Spinal cord (tissue), 10 donors: ENCODE results near the gene LIN37. TPM values are rescaled to one million over a fixed set of nuclear protein-coding genes. Genes with fewer than 3 reads are reported as not detected.

Experiments
- DNase-seq, 6 donors: peaks; one replicate each; pipeline versions ENCODE4 v3.0.0 to v3.0.0-alpha.2; 2013 to 2015; ENCODE audit warnings: low spot score in 6 of 6, low read depth in 4 of 6
- H3K27ac ChIP-seq: one replicate; pipeline ENCODE4 v1.5.1; 2013; ENCODE audit warnings: low read depth, low read length, control low read depth
- H3K27me3 ChIP-seq: one replicate; pipeline ENCODE4 v1.6.1; 2013; ENCODE audit warnings: low read length; ENCODE audit not compliant: control insufficient read depth, insufficient read depth
- H3K36me3 ChIP-seq: one replicate; pipeline ENCODE4 v1.6.1; 2013; ENCODE audit warnings: low read length; ENCODE audit not compliant: control insufficient read depth, insufficient read depth
- H3K4me1 ChIP-seq: one replicate; pipeline ENCODE4 v1.6.1; 2013; ENCODE audit warnings: low read length; ENCODE audit not compliant: control insufficient read depth, insufficient read depth
- H3K4me3 ChIP-seq: one replicate; pipeline ENCODE4 v1.5.1; 2013; ENCODE audit warnings: low read depth, low read length, control low read depth
- H3K9me3 ChIP-seq: one replicate; pipeline ENCODE4 v1.6.1; 2013; ENCODE audit warnings: low read length; ENCODE audit not compliant: control insufficient read depth, insufficient read depth
- WGBS: methylation state at CpG from one replicate; pipeline ENCODE4 v1.1.5; 2013; ENCODE audit warnings: missing lambda C conversion rate; ENCODE audit not compliant: insufficient coverage; 5-methylcytosine and 5-hydroxymethylcytosine counted together
- polyA plus RNA-seq, 2 donors: library from polyadenylated mRNA; unstranded; fragments of 120-200 nt; gene quantifications; one replicate each; pipeline ENCODE4 v1.2.1, GENCODE V29; 2013; ENCODE audit not compliant: insufficient read length in 2 of 2
- total RNA-seq, 2 donors: library from RNA; depleted of rRNA in 1 of 2; stranded (reverse); fragments of 120-200 nt in 1 of 2; fragments of >200 nt in 1 of 2; gene quantifications; one replicate each; pipeline versions ENCODE4 v1.2.3 to v1.2.4, GENCODE V29; 2013 to 2014
- donor health status: healthy.

The LIN37 gene
- total and polyA plus RNA-seq, 4 donors, result 5.1 to 18.3 (median 16.7) TPM

DNA sequence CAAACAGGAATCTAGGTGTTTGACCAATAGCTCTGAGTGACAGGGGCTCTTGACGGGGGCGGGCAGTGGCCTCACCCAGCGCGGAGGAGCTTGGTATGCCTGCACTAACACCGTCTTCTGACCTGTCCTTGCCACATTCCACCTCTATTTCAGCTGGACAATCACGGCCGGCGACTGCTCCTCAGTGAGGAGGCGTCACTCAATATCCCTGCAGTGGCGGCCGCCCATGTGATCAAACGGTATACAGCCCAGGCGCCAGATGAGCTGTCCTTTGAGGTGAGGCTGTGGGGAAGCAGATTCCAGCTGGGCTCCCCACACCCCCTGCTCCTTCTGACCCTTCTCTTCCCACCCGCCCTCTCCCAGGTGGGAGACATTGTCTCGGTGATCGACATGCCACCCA, 31.7 kb downstream of the LIN37 start:
- Histone ChIP-seq H3K36me3 (peaks cover 78% of the 10 kb centered on the region), H3K9me3 (no peaks in the 10 kb centered on the region), H3K4me3 (no peak overlapping the region), H3K27me3 (no peaks in the 10 kb centered on the region), H3K4me1 (peaks cover 32% of the 10 kb centered on the region), H3K27ac (no peak overlapping the region)
- WGBS, result 88% methylated on average over 14 of the region's 16 CpGs
- no peak for DNase-seq

DNA sequence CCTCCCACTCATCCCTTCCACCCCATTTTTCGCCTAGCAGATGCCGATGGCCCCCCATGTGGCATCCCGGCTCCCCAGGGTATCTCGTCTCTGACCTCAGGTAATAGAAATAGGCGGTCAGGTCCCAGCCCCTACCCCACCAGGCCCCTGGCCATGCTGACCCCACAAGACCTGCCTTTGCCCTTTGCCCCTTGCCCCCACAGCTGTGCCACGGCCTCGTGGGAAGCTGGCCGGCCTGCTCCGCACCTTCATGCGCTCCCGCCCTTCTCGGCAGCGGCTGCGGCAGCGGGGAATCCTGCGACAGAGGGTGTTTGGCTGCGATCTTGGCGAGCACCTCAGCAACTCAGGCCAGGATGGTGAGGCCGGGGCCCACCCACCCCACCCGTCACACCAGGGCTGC, 32.3 kb downstream of the LIN37 start:
- Histone ChIP-seq H3K36me3 (peaks cover 85% of the 10 kb centered on the region), H3K27ac (no peak overlapping the region), H3K4me1 (peaks cover 31% of the 10 kb centered on the region), H3K27me3 (no peaks in the 10 kb centered on the region), H3K4me3 (no peak overlapping the region), H3K9me3 (no peaks in the 10 kb centered on the region)
- WGBS, result 95% methylated on average over 18 of the region's 20 CpGs
- DNase-seq, result no peak

GRCh38 chr19:35781650-35782049, 33.3 kb downstream of the LIN37 start:
- Histone ChIP-seq H3K4me1 (peaks cover 25% of the 10 kb centered on the region), H3K36me3 (peaks cover 94% of the 10 kb centered on the region), H3K27me3 (no peaks in the 10 kb centered on the region), H3K27ac (no peak overlapping the region), H3K9me3 (no peaks in the 10 kb centered on the region), H3K4me3 (no peak overlapping the region)
- no peak for DNase-seq
- 56% methylated on average over 9 of the region's 9 CpGs for WGBS

DNA sequence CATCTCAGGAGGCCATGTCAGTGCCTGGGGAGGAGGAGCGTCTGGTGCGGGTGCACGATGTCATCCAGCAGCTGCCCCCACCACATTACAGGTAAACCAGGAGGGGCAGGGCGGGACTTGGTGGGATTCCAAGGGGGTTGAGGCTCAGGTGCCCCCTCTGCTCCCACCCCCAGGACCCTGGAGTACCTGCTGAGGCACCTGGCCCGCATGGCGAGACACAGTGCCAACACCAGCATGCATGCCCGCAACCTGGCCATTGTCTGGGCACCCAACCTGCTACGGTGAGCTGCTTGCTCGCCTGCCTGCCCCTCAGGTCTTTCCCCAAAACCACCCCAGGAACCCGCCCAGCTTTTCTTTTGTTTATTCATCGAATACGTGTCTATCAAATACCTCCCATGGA, 34.2 kb downstream of the LIN37 start:
- 93% methylated on average over 9 of the region's 12 CpGs for WGBS

GRCh38 chr19:35783469-35784434, 35.4 kb downstream of the LIN37 start:
- Histone ChIP-seq H3K27ac (no peak overlapping the region), H3K4me1 (peaks cover 4% of the 10 kb centered on the region), H3K27me3 (no peaks in the 10 kb centered on the region), H3K36me3 (peaks cover 99% of the 10 kb centered on the region), H3K4me3 (no peak overlapping the region), H3K9me3 (no peaks in the 10 kb centered on the region)
- 70% methylated on average over 18 of the region's 28 CpGs for WGBS
- peak in 1 of 6 donors; percentile 1 for DNase-seq

More for the DNA sequence above, 34.2 kb downstream of the LIN37 start:
- no peak for DNase-seq
- Histone ChIP-seq H3K36me3 (peaks cover 99% of the 10 kb centered on the region), H3K4me1 (peaks cover 15% of the 10 kb centered on the region), H3K27ac (no peak overlapping the region), H3K9me3 (no peaks in the 10 kb centered on the region), H3K27me3 (no peaks in the 10 kb centered on the region), H3K4me3 (no peak overlapping the region)

- H3K36me3 ChIP-seq, result peaks cover 100% of the 10 kb centered on the region
- no peaks in the 10 kb centered on the region for H3K27me3 ChIP-seq
- DNase-seq, result no peak
- H3K27ac ChIP-seq, result no peak overlapping the region
- H3K4me1 ChIP-seq, result no peaks in the 10 kb centered on the region
- no peak overlapping the region for H3K4me3 ChIP-seq
- H3K9me3 ChIP-seq, result no peaks in the 10 kb centered on the region
- 61% methylated on average over 39 of the region's 45 CpGs for WGBS
Observed at GRCh38 chr19:35784503-35785338, 36.3 kb downstream of the LIN37 start.

GRCh38 chr19:35785339-35785627, 36.9 kb downstream of the LIN37 start:
- no peaks in the 10 kb centered on the region for H3K9me3 ChIP-seq
- no peaks in the 10 kb centered on the region for H3K4me1 ChIP-seq
- peaks cover 100% of the 10 kb centered on the region for H3K36me3 ChIP-seq
- no peaks in the 10 kb centered on the region for H3K27me3 ChIP-seq
- DNase-seq, result no peak
- no peak overlapping the region for H3K4me3 ChIP-seq
- H3K27ac ChIP-seq, result no peak overlapping the region
- 67% methylated on average over 4 of the region's 10 CpGs for WGBS

DNA sequence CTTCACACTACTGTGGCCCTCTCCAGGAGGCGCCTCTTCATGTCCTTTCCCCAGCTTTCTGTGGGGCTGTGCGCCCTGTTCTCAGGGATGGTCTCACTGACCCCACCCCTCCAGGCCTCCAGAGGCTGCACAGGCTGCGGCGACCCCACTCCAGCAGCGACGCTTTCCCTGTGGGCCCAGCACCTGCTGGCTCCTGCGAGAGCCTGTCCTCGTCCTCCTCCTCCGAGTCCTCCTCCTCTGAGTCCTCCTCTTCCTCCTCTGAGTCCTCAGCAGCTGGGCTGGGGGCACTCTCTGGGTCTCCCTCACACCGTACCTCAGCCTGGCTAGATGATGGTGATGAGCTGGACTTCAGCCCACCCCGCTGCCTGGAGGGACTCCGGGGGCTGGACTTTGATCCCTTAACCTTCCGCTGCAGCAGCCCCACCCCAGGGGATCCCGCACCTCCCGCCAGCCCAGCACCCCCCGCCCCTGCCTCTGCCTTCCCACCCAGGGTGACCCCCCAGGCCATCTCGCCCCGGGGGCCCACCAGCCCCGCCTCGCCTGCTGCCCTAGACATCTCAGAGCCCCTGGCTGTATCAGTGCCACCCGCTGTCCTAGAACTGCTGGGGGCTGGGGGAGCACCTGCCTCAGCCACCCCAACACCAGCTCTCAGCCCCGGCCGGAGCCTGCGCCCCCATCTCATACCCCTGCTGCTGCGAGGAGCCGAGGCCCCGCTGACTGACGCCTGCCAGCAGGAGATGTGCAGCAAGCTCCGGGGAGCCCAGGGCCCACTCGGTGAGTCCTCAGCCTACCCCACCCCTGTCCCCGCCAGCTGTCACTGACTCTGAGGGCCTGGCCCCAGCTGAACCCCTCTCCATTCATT, 38.2 kb downstream of the LIN37 start:
- H3K27ac ChIP-seq, result no peak overlapping the region

GRCh38 chr19:35787227-35787799, 38.9 kb downstream of the LIN37 start:
- Histone ChIP-seq H3K9me3 (no peaks in the 10 kb centered on the region), H3K4me3 (no peak overlapping the region), H3K4me1 (no peaks in the 10 kb centered on the region), H3K27me3 (no peaks in the 10 kb centered on the region), H3K36me3 (peaks cover 89% of the 10 kb centered on the region), H3K27ac (no peak overlapping the region)
- WGBS, result 93% methylated on average over 14 of the region's 15 CpGs
- DNase-seq, result peak in 1 of 6 donors; percentile 0

More for the DNA sequence above, 38.2 kb downstream of the LIN37 start:
- Histone ChIP-seq H3K27me3 (no peaks in the 10 kb centered on the region), H3K4me1 (no peaks in the 10 kb centered on the region), H3K4me3 (no peak overlapping the region), H3K9me3 (no peaks in the 10 kb centered on the region), H3K36me3 (peaks cover 97% of the 10 kb centered on the region)
- WGBS, result 87% methylated on average over 26 of the region's 31 CpGs
- DNase-seq, result no peak
